ENCODE measurements around the gene C1orf116. TPM values are rescaled to one million over a fixed set of nuclear protein-coding genes. Genes with fewer than 3 reads are reported as not detected.

The C1orf116 gene
- total and polyA plus RNA-seq, 10 of the 15 experiments (the other 5 are each of a cell fraction or from before 2014, with no cell fraction given) = 0.01 to 0.08 TPM; not detected in 8

- H3K4me1 ChIP-seq (ENCODE audit: control insufficient read depth, insufficient read depth, low read length) = no peaks in the 10 kb centered on the region
- no peak overlapping the region for H2AFZ ChIP-seq (ENCODE audit: control insufficient read depth, low read depth, low read length)
- ChIA-PET POLR2A (no interaction called here), RAD21 (ENCODE audit: unreplicated experiment) (no interaction called here), SMC1A (ENCODE audit: uncharacterized antibody, unreplicated experiment) (no interaction called here), CTCF (interaction anchor here (0.6 kb wide), 1 partner anchor 376 kb away, joined by 3 read pairs; no protein-coding TSS in a partner anchor)
- no peak overlapping the region for H3K4me3 ChIP-seq
- FAIRE-seq = no peak
- H3K27ac ChIP-seq (ENCODE audit: control insufficient read depth, insufficient read depth) = no peak overlapping the region
- intact Hi-C loops (cut with micrococcal nuclease; ENCODE audit: unreplicated experiment) = no loop called here
- H4K20me1 ChIP-seq (ENCODE audit: control insufficient read depth, insufficient read depth) = no peaks in the 10 kb centered on the region
- BruUV-seq (replicated peaks) = no TSS peak
- WGBS (ENCODE audit: insufficient coverage, insufficient replicate concordance, low lambda C conversion rate, missing lambda C conversion rate) = 71% methylated on average over 7 of the region's 7 CpGs
- no peak overlapping the region for H3K9ac ChIP-seq (ENCODE audit: control insufficient read depth, insufficient read depth, low read length)
- DNase-seq (ENCODE audit: low read depth, low spot score) = no peak
- in situ Hi-C loops (cut with MboI) = no loop called here
- no peaks in the 10 kb centered on the region for H3K36me3 ChIP-seq (ENCODE audit: control insufficient read depth in 2 of 2, insufficient read depth in 2 of 2, low read length in 1 of 2)
- ATAC-seq = no peak
- TF ChIP-seq SP1 (IDR thresholded peaks at IDR 0.05; ENCODE audit: low read depth, low read length) (no peak), CHD1 (IDR thresholded peaks at IDR 0.05; ENCODE audit: low read depth, low read length) (no peak), TCF7 (IDR thresholded peaks at IDR 0.05; ENCODE audit: borderline replicate concordance) (no peak), MEF2B (IDR thresholded peaks at IDR 0.05; ENCODE audit: partially characterized antibody, poor library complexity, severe bottlenecking) (no peak), HDAC6 (IDR thresholded peaks at IDR 0.05; ENCODE audit: unreplicated experiment) (no peak), SPI1 (IDR thresholded peaks at IDR 0.05; ENCODE audit: borderline replicate concordance, insufficient read depth, low read depth, low read length) (no peak), TARDBP (IDR thresholded peaks at IDR 0.05; ENCODE audit: borderline replicate concordance) (no peak)
- no peaks in the 10 kb centered on the region for H3K9me3 ChIP-seq (replicated peaks; ENCODE audit: control insufficient read depth, insufficient read depth, low read length)
- peaks cover 2 to 3% of the 10 kb centered on the region in 2 experiments for H3K27me3 ChIP-seq (replicated peaks in 1 of 2; ENCODE audit: control insufficient read depth in 2 of 2, insufficient read depth in 2 of 2, low read length in 1 of 2)
- no peaks in the 10 kb centered on the region for H3K79me2 ChIP-seq (ENCODE audit: control insufficient read depth, insufficient read depth, low read length)
- H3K4me2 ChIP-seq (ENCODE audit: control insufficient read depth, insufficient read depth) = no peak overlapping the region
Observed at GRCh38 chr1:207009945-207010344, 22.6 kb downstream of the C1orf116 start.

- no peak for ATAC-seq
- DNase-seq (ENCODE audit: low read depth, low spot score) = no peak
- H2AFZ ChIP-seq (ENCODE audit: control insufficient read depth, low read depth, low read length) = no peak overlapping the region
- H3K9ac ChIP-seq (ENCODE audit: control insufficient read depth, insufficient read depth, low read length) = no peak overlapping the region
- H3K79me2 ChIP-seq (ENCODE audit: control insufficient read depth, insufficient read depth, low read length) = no peaks in the 10 kb centered on the region
- CTCF ChIA-PET = interaction anchor here (0.6 kb wide), 1 partner anchor 376 kb away, joined by 3 read pairs; no protein-coding TSS in a partner anchor
- SMC1A ChIA-PET (ENCODE audit: uncharacterized antibody, unreplicated experiment) = no interaction called here
- H3K4me3 ChIP-seq = no peak overlapping the region
- H3K27me3 ChIP-seq (replicated peaks in 1 of 2; ENCODE audit: control insufficient read depth in 2 of 2, insufficient read depth in 2 of 2, low read length in 1 of 2) = peaks cover 2 to 3% of the 10 kb centered on the region in 2 experiments
- H3K4me2 ChIP-seq (ENCODE audit: control insufficient read depth, insufficient read depth) = no peak overlapping the region
- POLR2A ChIA-PET = no interaction called here
- in situ Hi-C loops (cut with MboI) (no loop called here), intact Hi-C loops (cut with micrococcal nuclease; ENCODE audit: unreplicated experiment) (no loop called here)
- no peaks in the 10 kb centered on the region for H3K36me3 ChIP-seq (ENCODE audit: control insufficient read depth in 2 of 2, insufficient read depth in 2 of 2, low read length in 1 of 2)
- H4K20me1 ChIP-seq (ENCODE audit: control insufficient read depth, insufficient read depth) = no peaks in the 10 kb centered on the region
- BruUV-seq (replicated peaks) = no TSS peak
- H3K9me3 ChIP-seq (replicated peaks; ENCODE audit: control insufficient read depth, insufficient read depth, low read length) = no peaks in the 10 kb centered on the region
- no peaks in the 10 kb centered on the region for H3K4me1 ChIP-seq (ENCODE audit: control insufficient read depth, insufficient read depth, low read length)
- whole genome bisulfite sequencing (ENCODE audit: insufficient coverage, insufficient replicate concordance, low lambda C conversion rate, missing lambda C conversion rate) = 47% methylated on average over 10 of the region's 10 CpGs
- FAIRE-seq = no peak
- H3K27ac ChIP-seq (ENCODE audit: control insufficient read depth, insufficient read depth) = no peak overlapping the region
- RAD21 ChIA-PET (ENCODE audit: unreplicated experiment) = no interaction called here
- TF ChIP-seq CEBPB (IDR thresholded peaks at IDR 0.05; ENCODE audit: borderline replicate concordance in 1 of 2, low read depth in 2 of 2, low read length in 2 of 2) (no peak), ZBED1 (IDR thresholded peaks at IDR 0.05; ENCODE audit: borderline replicate concordance) (no peak), NFYB (IDR thresholded peaks at IDR 0.05; ENCODE audit: insufficient read depth, low read depth, low read length) (no peak), ESRRA (IDR thresholded peaks at IDR 0.05; ENCODE audit: low read length) (no peak), ZNF274 (IDR thresholded peaks at IDR 0.05; ENCODE audit: insufficient read depth, insufficient read length) (no peak), WRNIP1 (IDR thresholded peaks at IDR 0.05; ENCODE audit: borderline replicate concordance, low read depth, low read length) (no peak), YBX1 (IDR thresholded peaks at IDR 0.05) (no peak), RUNX3 (IDR thresholded peaks at IDR 0.05; ENCODE audit: low read length) (no peak), YY1 (IDR thresholded peaks at IDR 0.05; ENCODE audit: low read depth, low read length) (no peak), PBX3 (IDR thresholded peaks at IDR 0.05; ENCODE audit: insufficient replicate concordance, low read depth, low read length) (no peak), BCL11A (IDR thresholded peaks at IDR 0.05; ENCODE audit: low read depth, low read length) (no peak)
Observed at GRCh38 chr1:207009182-207009850, 23.2 kb downstream of the C1orf116 start.
